IPS DF 4.7 (cell line): ENCODE data around the gene ETNK1.

ENCODE experiments used
- DNase-seq: peaks from one replicate; pipeline ENCODE4 v3.0.0-alpha.2; 2013; ENCODE audit warnings: low spot score; ENCODE audit errors: extremely low read depth

ETNK1 gene

DNA sequence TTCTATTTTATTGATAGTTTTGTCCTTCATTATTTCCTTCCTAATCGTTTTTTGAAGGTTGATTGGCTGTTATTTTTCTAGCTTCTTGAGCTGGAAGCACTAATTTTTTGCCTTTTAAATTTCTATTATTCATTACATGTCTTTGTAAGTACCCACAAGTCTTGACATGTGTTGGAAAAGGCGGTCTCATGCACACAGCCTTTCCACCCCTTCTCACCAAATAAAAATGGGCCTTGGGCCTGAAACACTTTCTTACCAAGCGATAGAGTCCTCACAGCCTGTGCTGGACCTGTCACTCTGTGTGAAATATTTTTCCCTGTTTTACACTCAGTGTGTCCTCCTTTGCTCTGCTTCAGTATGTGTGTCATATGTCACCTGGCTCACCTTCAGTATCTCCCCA, 9.9 kb downstream of the ETNK1 start:
- no peak for DNase-seq

DNA sequence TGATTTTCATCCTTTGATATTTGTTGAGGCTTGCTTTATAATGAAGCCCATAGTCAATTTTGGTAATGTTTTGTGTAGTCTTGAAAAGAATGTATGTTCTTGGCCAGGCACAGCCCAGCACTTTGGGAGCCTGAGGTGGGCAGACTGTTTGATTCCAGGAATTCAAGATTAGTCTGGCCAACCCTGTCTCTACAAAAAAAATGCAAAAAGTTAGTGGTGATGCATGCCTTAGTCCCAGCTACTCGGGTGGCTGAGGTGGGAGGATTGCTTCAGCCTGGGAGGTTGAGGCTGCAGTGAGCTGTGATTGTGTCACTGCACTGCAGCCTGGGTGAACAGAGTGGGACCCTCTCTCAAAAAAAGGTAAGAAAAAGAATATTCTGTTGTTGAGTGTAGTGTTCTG, 10.8 kb downstream of the ETNK1 start:
- no peak for DNase-seq

DNA sequence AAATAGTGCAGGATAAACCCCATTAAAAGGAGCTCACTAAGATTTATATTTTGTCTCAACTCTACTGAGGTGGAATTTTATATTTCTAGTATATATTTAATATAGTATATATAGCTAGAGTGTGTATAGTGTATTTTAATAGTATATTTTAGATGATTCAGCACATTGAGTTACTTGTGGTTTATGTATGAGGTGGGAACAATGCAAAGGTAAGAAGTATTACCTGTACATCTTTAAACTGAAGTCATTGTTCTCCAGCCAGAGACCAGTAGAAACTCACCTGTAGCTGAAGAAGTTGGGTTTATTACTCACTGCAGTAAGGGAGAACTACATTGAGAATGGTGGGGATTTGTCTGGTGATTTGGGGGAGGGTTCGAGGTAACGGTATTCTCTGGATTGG, 15.9 kb downstream of the ETNK1 start:
- no peak for DNase-seq

DNA sequence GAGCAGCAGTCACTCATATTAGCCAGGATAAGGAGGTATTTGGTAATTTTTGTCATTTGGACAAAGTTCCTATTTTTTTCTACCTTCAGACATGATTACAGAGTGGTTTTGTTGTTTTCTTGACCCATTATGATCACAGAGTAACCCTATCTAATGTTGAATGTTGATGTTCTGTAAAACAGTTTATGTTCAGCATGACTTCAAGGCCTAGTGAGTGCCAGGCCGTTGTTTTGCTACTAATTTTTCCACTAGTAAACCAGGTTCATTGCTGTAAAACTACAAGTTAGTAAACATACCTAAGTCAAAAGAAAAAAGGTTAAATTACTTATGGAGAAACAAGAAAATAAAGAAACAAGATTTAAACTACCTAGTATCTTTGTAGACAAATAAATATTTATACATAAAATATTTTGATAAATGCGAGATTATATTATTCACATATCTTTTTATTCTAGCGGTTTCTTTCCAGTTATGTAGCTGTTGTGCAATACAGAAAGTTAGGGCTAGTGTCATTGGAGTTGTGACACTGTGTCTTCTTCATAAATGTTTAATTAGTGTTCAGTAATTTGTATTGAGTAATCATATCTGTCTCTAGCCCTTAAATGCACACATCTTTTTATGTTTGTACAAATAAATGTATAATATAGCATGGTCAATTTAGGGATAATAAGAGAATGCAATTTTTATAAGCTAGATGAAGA, 16.5 kb downstream of the ETNK1 start:
- DNase-seq: no peak

DNA sequence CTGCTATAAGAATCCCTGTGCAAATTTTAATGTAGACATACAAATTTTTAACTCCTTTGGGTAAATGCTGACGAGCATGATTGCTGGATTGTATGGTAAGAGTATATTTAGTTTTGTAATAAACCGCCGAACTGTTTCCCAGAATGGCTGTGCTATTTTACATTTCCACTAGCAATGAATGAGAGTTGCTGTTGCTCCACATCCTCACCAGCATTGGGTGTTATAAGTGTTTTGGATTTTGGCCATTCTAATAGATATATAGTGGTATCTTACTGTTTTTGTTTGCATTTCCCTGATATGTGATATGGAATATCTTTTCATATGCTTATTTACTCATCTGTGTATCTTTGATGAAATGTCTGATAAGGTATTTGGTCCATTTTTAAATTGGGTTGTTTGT, 23.7 kb downstream of the ETNK1 start:
- DNase-seq: no peak

DNA sequence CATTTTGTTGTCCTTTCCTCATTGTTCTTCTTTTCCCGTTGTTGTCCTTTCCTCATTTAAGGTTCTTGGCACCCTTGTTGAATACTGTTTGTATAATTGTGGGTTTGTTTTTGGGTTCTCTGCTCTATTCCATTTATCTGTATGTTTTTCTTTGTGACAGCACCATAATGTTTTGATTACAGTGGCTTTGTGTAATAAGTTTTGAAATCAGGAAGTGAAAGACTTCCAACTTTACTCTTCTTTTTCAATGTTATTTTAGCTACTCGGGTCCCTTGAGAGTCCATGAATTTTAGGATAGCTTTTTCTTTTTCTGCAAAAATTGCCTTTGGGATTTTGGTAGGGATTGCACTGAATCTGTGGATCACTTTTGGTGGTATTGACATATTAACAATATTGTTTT, 28.1 kb downstream of the ETNK1 start:
- DNase-seq: no peak

DNA sequence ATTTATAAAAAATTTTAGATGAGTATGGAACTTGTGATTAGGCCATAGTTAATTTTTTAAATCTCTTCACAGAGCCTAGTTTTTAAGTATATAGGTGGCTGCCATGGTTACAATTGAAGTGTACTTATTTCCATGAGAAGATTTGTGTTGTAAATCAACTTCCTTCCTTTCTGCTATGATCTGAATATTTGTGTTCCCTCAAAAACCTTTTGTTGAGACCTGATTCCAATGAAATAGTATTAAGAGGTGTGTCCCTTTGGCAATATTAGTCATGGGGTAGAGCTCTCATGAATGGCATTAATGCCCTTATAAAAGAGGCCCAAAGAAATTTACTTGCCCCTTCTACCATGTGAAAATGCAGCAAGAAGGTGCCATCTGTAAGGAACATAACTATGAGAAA, 28.8 kb downstream of the ETNK1 start:
- no peak for DNase-seq

DNA sequence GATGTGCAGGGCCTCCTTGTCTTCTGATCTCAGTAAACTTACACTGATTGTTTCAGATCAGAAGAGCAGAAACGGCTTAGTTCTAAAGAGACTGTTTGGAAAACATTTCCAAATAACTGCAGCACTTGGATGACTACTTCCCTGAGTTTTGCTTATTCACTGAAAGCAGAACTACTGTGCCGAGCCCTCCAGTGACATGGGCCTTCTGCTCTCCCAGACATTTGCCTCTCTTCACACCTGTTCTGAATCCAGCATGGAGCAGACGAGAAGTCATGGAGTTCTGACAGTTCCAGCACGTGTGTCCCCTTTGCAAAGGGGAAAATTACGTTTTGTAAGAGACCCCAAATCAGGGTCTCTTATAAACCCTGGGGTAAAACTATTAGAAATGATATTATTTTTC, 31.4 kb downstream of the ETNK1 start:
- no peak for DNase-seq

DNA sequence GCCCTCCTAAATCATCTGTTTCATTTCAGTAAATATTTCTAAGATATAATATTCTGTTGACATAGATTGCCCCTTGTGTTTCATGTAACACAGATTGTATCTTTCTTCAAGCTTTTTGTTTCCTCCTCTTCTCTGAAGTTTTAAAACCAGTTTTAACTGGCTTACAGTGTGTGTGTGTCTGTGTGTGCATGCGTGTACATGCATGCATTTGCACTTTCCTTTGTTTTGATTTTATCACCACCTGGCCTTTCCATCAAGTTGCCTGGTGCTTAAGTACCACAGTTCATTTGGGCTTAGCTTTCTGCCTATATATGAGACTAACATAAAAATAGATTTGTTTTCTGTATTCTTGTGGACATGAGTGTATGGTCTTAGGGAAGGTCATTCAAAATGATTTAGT, 31.9 kb downstream of the ETNK1 start:
- DNase-seq: no peak

DNA sequence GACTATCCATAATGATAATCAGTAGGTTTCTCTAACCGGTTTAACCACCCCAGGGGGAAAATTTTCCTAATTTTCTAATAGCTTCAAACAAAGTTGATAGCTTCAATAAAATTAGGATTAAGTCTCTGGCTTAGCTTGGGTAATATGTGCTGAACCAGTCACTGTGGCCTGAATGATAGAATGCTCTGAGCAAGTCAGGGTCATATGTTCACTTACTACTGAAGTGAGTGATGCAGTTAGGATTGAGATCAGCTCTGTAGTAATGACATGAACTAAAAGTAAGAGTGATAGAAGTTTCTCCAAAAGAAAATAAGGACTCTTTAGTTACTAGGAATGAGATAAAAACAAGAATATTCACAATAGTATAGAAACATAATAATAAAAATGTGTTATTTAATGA, 32.6 kb downstream of the ETNK1 start:
- no peak for DNase-seq

DNA sequence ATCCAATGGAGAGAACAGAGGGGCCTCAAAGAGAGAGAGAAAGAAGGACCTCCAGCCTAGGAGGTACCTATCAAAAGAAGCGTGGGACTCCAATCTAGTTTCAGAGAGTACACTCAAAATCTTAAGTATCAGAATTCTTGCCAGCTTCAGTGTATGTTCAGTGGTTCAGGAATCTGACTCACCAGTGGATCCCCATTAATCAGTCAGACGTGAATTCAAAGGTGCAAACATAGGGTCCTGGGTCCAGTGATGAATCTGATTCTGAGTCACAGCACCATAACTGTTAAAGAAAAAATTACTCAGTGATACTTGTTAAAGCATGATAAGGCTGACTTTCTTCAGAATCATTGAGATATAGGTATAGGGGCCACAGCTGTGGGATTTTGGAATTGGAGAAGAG, 33.2 kb downstream of the ETNK1 start:
- DNase-seq: no peak

DNA sequence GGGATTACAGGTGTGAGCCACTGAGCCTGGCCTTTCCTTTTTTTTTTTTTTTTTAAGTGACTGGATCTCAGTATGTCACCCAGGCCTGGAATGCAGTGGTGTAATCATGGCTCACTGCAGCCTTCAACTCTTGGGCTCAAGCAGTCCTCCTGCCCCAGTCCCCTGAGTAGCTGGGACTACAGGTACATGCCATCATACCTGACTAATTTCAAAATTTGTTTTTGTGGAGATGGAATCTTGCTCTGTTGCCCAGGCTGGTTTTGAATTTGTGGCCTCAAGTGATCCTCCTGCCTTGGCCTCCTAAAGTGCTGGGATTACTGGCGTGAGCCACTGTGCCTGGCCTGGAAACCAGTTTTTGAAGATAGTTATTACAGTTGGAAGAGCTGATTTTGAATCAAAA, 37.4 kb downstream of the ETNK1 start:
- DNase-seq: no peak

DNA sequence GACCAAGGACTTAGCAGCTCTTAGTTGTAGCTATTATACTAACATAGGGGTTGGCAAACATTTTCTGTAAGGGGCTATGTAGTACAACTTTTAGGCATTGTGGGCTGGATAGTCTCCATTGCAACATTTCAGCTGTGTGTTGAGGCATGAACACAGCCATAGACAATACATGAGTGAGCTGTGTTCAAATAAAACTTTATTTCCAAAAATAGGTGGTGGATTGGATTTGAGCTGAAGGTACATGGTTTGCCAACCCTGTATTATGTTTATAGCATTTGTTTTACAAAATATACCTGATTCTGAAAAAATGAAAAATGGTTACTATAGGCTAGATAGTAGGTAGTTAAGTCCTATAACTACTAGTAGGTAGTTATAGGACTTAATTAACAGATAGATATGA, 40.5 kb downstream of the ETNK1 start:
- no peak for DNase-seq

DNA sequence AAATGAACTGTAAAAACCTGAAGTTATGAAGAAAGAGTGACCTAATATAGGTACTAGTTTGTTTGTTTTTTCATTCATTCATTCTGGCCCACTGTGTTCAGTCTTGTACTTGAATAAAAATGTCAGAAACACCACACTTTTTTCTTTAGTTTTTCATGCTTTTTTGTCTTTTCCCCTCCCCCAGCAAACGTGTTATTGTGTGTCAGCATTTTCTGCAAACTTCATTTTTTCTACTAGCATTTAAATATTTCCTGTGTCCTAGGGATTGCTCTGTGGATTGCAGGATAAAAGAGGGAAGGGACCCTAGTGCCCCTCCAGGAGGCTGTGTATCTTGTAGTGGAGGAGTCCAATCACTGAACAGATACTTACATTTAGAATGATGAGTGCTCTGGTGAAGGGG, 42.2 kb downstream of the ETNK1 start:
- no peak for DNase-seq

DNA sequence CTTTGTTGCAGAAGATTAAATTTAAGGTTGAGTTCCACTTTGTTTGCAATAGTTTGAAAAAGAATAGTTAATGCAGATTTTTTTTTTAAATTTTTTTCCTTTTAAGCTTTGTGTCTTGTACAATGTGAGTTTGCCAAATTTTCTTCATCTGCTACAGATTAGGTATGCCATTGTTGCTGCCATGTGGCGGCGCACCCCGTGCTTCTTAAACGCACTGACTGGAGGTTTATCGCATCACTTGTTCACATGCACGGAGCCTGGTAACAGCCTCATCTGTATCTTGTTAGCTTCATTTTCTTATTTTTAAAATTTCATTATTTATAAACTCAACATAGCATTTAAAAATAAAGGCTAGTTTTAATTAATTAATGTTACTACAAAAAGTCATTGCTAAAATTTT, 43.5 kb downstream of the ETNK1 start:
- DNase-seq: no peak

DNA sequence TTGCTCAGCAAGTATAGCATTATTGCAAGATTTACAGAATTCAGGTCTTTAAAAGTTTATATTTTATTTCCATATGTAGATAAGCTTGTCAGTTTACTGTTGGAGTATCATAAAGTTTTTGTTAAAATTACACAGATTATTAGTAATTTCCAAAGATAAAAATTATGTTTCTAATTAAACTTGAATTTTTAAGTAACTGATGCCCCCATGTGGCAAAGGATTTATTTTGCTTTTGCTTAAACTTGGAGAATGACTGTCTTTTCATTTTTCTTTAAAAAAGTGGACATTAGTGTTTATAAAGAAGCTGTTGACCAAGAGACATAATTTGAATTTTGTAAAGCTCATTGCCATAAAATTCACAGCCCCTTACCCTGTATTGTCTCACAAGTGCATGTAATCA, 45.8 kb downstream of the ETNK1 start:
- DNase-seq: no peak

DNA sequence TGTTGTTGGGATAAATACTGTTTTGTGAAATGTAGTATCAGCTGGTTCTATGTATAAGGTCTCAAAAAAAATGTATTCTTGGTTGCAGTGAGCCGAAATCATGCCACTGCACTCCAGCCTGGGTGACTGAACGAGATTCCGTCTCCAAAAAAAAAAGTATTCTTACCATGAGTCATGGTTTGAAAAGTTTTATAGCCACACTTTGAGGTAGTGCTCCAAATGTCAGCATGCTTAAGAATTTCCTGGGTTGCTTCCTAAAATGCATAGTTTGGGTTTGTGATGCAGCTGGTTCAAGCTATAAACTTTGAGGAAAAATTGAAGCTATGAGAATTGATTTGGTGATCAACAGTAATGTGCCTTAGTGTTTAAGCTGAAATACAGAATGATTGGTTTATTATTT, 48.0 kb downstream of the ETNK1 start:
- no peak for DNase-seq

DNA sequence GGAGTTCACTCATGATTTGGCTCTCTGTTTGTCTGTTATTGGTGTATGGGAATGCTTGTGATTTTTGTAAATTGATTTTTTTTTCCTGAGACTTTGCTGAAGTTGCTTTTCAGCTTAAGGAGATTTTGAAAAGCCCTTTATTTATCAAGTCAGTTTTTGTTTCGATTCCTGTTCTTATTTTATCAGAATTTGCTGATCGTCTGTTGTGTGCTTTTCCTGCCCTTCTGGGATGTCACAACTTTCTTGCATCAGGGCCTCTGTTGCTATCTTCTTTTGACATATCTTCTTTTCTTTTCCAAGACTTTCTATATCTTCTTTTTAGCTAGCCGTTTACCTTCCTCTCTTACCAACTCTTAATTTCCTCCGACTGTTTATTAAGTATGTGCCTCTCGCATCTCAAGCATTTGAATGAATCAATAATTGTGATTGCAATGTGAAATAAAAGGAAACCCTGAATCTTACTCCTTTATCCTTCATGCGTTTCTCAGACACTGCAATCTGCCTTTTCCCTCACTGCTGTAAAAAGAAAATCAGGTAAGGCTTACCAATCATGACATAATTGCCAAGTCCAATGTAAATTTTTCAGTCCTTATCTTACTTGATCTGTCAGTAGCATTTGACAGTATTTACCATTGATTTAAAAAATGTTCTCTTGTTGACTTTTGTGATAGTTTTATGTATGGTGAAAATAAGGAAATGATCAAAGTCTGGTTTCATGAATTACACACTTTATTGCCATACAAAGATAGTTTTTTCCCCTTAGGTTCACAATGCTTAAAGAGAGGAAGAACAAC, 53.0 kb downstream of the ETNK1 start:
- DNase-seq: no peak

DNA sequence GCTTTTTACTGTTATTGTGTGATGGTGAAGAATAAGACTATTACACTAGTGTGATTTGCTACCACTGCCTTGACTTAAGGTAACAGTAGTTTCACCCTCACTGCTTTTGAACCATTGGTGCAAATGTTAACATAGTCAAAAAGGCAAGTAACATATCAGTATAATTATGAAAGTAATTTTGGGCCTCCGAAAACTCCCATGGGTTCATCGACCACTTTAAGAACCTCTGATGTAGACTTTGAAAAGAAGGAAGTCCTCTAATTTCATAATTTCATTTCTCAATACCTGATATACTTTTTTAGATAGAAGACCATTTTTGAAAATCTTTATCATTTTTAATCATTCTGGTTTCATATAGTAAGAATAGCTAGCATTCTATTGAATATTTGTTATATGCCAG, 57.7 kb downstream of the ETNK1 start:
- DNase-seq: no peak

DNA sequence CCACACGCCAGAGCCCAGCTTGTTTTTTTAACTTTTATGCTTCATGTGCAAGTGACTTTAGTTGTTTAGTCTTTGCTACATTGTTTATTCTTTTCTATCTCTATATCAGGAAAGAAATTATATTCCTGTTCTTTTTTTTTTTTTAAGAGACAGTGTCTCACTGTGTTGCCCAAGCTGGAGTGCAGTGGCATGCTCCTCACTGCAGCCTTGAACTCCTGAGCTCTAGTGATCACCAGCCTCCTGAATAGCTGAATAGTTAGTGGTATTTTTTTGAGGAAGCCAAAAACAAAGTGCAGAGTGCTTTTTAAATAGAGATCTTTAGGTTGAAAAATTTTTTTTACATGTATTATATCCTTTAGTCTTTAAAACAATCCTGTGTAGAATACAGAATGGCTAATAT, 58.2 kb downstream of the ETNK1 start:
- DNase-seq: no peak

DNA sequence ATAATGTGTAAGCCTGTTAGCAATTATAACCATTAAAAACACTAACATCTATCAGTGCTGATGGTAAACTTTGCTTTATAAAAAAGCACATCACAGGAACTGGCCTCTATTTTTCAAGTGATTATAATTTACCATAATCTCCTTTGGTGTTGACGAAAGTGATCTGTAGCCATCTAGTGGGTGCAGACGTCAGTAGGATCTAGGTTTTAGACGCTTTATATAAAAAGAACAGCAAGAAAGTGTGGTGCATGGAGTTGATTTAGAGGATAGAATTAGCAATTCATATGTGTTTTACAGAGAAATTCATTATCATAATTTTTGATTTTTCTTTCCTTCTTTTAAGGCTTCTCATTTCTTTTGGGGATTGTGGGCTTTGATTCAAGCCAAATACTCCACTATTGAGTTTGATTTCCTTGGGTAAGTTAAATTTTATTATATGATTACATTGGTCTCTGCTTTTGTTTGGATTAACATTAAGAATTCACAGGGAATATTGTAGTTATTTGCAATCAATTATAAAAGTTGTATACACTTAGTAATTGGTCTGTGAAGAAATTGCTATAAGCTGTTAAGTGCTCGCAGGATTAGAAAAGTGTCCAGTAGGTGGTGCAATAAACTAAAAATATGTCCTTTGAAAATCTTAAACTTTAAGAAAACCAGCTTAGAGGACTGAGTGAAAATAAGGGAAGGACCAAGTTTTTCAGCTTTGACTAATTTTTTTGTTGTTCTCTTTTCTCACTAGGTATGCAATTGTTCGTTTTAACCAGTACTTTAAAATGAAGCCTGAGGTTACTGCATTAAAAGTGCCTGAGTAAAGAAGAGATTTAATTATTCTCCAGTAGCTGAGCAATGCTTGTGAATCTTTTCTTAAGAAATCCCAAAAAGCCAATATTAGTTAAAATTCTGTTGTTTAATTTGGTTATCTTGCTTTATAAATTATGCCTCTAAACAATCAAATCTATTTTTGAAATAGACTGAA, 59.5 kb downstream of the ETNK1 start:
- no peak for DNase-seq

DNA sequence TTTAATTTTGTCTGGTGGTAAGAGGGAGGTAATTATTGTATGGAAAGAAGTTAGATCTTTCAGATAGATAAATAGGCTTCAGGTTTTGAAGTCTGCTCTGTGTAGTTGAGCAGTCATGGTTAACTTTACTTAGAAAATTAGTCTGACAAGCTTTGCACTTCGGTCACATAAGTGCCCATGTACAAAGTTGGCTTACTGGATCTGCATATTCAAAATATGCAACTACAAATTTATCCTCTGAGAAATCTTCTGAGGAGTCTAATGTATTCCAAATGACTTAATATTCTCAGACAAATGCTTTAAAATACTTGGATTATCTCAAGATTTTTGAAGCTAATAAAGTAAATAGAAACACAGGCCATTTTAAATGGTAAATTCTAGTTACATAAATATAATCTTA, 61.2 kb downstream of the ETNK1 start:
- no peak for DNase-seq
